Mucosa of descending colon (tissue), 3 donors: ENCODE data around the gene IFITM1. TPM values are rescaled to one million over a fixed set of nuclear protein-coding genes. Genes with fewer than 3 reads are reported as not detected.
"Not testable (repeated sequence)": the region's sequence is repeated elsewhere in the genome, so short reads cannot be mapped to it uniquely, and the experiment has no call there.

Experiments
- ATAC-seq: fragments of 200-7000 bp; cut with Tn5 transposase; one replicate; pipeline ENCODE4 v1.9.1; 2020; ENCODE audit warnings: mild to moderate bottlenecking, moderate library complexity
- DNase-seq, 3 donors: peaks; one replicate each; pipeline ENCODE4 v3.0.0-alpha.2; 2020
- H3K36me3 ChIP-seq: fragments of 200-600 bp; one replicate; pipeline ENCODE4 v1.8.0; 2021; ENCODE audit warnings: low read depth, mild to moderate bottlenecking
- H3K4me1 ChIP-seq: fragments of 200-600 bp; one replicate; pipeline ENCODE4 v1.8.0; 2021; ENCODE audit warnings: low read depth, mild to moderate bottlenecking
- H3K4me3 ChIP-seq: fragments of 200-600 bp; one replicate; pipeline ENCODE4 v1.8.0; 2021; ENCODE audit warnings: mild to moderate bottlenecking
- H3K9me3 ChIP-seq: fragments of 200-600 bp; one replicate; pipeline ENCODE4 v1.8.0; 2021; ENCODE audit warnings: mild to moderate bottlenecking
- intact Hi-C, 2 donors: fragments of 100-400 bp; cut with DNase I in 1 of 2; cut with micrococcal nuclease in 1 of 2; formaldehyde crosslinking; loops; one replicate each; pipeline versions ENCODE4 v1.11.0 to v1.11.1; 2022; cut with DNase I, micrococcal nuclease
- total RNA-seq, 3 donors: library from RNA; stranded (reverse); fragmentation: NEBNext Ultra II Directional in 2 of 3; extraction: Animal tissue kit (Norgen Biotek cat#: 25700) in 2 of 3; gene quantifications; one replicate each; pipeline versions ENCODE4 v1.2.1 to v1.2.4, GENCODE V29; 2021 to 2023
- TF ChIP-seq, protein P1 (sequence below): fragments of 200-600 bp; IDR thresholded peaks from one replicate; pipeline ENCODE4 v1.8.0; 2022; ENCODE audit warnings: antibody characterized with exemption, mild to moderate bottlenecking
- donor health status: DM: no; HTN: no; CAD: no; lungs with moderate emphysema.
- donor health status: DM: no; HTN: no; CAD: no.
- donor health status: DM: no; HTN: yes; CAD: no.

Gene IFITM1
- total RNA-seq, 3 donors from 2014 or later: 80.2 to 182 (median 87.3) TPM

DNA sequence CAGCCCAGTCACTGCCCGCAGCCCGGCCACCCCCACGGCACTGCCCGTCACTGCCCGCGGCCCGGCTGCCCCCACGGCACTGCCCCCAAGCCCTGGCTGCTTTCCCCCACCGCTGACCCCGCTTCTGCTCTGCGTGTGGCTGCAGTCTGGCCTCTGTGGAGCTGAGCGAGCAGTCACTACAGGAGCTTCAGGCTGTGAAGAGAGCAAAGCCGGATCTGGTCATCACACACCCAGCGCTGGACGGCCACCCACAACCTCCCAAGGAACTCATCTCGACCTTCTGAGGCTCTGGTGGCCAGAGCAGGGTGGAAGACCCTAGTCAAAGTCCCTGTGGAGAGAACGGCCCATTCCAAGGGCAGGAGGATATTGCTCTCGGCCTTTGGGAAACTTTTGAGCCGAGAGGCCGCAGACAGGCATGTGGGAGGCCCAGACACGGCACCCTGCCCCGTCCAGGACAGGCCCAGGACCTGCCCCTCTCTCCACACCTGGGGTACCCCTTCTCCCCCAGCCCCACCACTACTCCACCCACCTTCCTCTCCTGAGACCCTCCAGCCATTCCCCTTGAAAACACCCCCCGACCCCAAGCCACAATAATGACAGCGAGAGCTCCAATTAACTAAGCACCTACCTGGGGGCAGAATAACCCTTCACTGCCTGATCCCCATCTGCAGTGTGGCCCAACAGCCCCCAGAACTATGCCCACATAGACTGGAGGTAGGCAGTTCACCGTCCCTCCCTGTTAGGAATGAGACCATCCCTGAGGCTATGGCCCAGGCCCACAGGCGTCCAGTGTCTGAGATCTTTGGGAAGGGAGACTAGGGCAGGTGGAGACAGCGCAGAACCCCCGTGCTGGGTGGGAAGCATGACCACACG, 28.6 kb upstream of the IFITM1 start:
- Histone ChIP-seq H3K4me1 (peaks cover 26% of the 10 kb centered on the region), H3K4me3 (no peak overlapping the region), H3K9me3 (no peaks in the 10 kb centered on the region), H3K36me3 (no peaks in the 10 kb centered on the region)
- DNase-seq (peak in 1 of 3 donors; percentile 1), ATAC-seq (no peak)
- TF ChIP-seq, protein P1, sequence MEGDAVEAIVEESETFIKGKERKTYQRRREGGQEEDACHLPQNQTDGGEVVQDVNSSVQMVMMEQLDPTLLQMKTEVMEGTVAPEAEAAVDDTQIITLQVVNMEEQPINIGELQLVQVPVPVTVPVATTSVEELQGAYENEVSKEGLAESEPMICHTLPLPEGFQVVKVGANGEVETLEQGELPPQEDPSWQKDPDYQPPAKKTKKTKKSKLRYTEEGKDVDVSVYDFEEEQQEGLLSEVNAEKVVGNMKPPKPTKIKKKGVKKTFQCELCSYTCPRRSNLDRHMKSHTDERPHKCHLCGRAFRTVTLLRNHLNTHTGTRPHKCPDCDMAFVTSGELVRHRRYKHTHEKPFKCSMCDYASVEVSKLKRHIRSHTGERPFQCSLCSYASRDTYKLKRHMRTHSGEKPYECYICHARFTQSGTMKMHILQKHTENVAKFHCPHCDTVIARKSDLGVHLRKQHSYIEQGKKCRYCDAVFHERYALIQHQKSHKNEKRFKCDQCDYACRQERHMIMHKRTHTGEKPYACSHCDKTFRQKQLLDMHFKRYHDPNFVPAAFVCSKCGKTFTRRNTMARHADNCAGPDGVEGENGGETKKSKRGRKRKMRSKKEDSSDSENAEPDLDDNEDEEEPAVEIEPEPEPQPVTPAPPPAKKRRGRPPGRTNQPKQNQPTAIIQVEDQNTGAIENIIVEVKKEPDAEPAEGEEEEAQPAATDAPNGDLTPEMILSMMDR: no peak
- intact Hi-C loops: no loop called here

DNA sequence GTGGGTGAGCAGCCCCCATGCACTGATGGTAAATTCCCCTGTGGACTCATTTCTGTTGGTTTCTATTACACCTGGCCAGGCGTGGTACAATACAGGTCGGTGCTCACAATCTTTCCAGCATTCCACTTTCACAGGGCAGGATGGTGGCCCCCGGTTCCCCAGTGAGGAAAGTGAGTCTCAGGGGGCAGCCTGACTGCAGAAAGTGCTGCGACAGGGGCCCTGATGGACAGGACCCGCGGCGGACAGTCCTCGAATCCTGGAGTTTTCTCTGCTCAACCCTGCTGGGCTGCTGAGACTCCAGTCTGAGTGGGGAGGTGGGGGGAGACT, 28.0 kb upstream of the IFITM1 start:
- TF ChIP-seq, protein P1: no peak
- intact Hi-C loops: no loop called here
- H3K4me1 ChIP-seq: peaks cover 23% of the 10 kb centered on the region
- ATAC-seq: no peak
- no peak overlapping the region for H3K4me3 ChIP-seq
- no peaks in the 10 kb centered on the region for H3K9me3 ChIP-seq
- H3K36me3 ChIP-seq: no peaks in the 10 kb centered on the region
- no peak for DNase-seq

DNA sequence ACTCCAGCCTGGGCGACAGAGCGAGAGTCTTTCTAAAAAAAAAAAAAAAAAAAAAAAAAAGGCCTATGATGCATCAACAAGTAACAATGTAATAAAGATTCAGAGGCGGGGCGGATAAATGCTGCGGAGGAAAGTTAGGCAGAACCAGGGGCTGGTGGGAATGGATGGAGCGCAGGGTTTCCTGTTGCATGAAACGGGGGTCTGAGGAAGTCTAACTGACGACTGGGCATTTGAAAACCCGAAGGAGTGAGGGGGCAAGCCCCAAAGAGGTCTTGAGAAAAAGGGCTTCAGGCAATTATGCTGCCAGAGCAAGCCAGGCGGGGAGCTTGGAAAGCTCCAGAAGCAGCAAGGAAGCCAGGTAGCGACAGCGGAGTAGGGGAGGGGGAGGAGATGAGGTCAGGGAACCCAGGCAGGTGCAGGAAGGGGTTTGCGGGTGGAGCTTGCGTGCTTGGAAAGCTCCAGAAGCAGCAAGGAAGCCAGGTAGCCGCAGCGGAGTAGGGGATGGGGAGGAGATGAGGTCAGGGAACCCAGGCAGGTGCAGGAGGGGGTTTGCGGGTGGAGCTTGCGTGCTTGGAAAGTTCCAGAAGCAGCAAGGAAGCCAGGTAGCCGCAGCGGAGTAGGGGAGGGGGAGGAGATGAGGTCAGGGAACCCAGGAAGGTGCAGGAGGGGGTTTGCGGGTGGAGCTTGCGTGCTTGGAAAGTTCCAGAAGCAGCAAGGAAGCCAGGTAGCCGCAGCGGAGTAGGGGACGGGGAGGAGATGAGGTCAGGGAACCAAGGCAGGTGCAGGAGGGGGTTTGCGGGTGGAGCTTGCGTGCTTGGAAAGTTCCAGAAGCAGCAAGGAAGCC, 26.6 kb upstream of the IFITM1 start:
- H3K4me3 ChIP-seq, intact Hi-C loops, H3K36me3 ChIP-seq, H3K9me3 ChIP-seq, ATAC-seq: not testable (repeated sequence)
- H3K4me1 ChIP-seq: peaks cover 14% of the 10 kb centered on the region
- DNase-seq: peak; percentile 43 to 81 (median 49)

DNA sequence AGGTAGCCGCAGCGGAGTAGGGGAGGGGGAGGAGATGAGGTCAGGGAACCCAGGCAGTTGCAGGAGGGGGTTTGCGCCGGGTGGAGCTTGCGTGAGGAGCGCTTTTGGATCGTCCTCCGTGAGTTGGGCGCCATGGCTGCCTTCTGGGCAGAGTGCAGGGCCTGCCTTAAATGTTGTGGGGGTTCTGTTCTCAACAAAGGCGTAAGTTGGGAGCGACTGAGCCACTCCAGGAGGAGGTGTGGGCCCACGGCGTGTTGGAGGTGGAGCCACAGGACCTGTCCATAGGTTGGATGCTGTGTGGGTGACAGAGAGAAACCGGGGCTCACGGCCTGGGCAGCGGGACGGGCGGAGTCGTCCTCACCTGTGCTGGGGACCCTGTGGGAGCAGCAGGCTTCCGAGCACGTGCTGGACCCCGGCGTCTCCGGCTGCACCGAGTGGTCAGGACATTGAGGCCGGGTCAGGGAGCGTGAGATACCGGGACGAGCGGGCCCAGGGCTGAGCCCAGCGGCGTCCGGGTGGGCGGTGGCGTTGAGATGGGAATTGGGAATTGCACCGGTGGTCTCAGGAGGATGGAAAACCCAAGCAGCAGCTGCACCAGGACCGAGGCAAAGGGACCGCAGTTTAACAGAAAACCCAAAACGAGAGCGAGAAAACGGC, 25.9 kb upstream of the IFITM1 start:
- ATAC-seq (peak; percentile 40), DNase-seq (peak in 2 of 3 donors; percentile 56 to 74)
- Histone ChIP-seq H3K9me3 (no peaks in the 10 kb centered on the region), H3K4me1 (peaks cover 14% of the 10 kb centered on the region), H3K4me3 (peak overlapping the region; percentile 19), H3K36me3 (no peaks in the 10 kb centered on the region)
- intact Hi-C loops: no loop called here
- TF ChIP-seq, protein P1: no peak

DNA sequence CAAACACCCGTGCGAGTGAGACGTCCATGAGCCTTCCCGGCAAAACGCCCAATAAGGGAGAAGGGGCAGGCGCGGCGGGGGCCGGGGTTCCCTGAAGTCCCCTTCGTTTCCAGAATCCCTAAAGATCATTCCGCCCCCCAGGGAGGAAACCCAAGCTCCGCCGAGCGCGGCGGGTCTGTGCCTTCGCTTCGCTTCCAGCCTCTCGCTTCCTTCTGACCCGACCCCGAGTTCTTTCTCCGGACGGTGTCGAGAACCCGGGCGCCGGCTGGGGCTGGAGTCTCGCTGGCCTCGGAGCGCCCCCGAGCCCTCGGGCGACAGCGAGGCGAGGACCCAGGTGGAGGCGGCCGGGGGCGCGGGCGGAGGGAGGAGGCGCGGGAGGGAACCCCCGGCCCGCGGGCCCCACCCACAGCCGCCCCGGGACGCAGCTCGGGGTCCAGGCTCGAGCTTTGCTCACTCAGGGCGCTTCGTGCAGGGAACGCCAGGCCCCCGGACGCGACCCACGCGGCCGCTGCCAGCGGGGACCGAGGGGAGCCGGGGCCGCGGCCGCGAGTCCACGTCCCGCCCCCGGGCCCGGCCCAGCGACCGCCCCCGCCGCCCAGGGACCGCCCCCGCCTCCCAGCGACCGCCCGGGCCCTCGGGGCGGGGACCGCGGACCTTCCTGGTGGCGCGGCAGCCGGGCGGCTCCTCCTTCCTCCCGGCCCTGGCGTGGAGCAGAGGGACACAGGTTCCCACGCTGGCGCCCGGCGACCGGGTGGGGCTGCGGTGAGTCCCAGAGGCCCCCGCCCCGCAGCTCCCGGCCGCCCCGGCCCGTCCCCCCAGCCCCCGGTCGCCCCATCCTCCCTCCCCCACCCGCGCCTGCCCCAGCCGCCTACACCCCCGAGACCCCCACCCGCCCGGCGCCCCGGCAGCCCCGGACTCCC, 25.1 kb upstream of the IFITM1 start, which contains the start of gene PGGHG:
Gene PGGHG, plus strand, starts transcription at position 649 of the 920 bp plus-strand sequence. CDS start 691 bp downstream, outside the sequence.
- H3K9me3 ChIP-seq: no peaks in the 10 kb centered on the region
- intact Hi-C loops: no loop called here
- DNase-seq: peak; percentile 83 to 88 (median 88)
- TF ChIP-seq, protein P1: no peak
- H3K4me1 ChIP-seq: peaks cover 14% of the 10 kb centered on the region
- peak; percentile 90 for ATAC-seq
- no peaks in the 10 kb centered on the region for H3K36me3 ChIP-seq
- peak within 1 kb of the TSS; percentile 19 for H3K4me3 ChIP-seq
